MM.1S (cell line): ENCODE results near the gene MRPS27.

Experiments
- EZH2 ChIP-seq: fragments of 300-600 bp; sonication (generic); optimal IDR thresholded peaks from 2 replicates; pipeline ENCODE3; 2017; ENCODE audit warnings: low read depth, mild to moderate bottlenecking, antibody characterized with exemption, low read length, mixed read lengths
- EZH2phosphoT487 ChIP-seq: fragments of 300-600 bp; sonication (generic); IDR thresholded peaks from 2 replicates; pipeline ENCODE4 v1.6.1; 2018; ENCODE audit warnings: antibody characterized with exemption, low read length
- TF ChIP-seq, protein P1 (sequence below): fragments of 300-600 bp; sonication (generic); IDR thresholded peaks from 2 replicates; pipeline ENCODE4 v1.5.1; 2016; ENCODE audit warnings: antibody characterized with exemption, low read length, mixed read lengths

DNA sequence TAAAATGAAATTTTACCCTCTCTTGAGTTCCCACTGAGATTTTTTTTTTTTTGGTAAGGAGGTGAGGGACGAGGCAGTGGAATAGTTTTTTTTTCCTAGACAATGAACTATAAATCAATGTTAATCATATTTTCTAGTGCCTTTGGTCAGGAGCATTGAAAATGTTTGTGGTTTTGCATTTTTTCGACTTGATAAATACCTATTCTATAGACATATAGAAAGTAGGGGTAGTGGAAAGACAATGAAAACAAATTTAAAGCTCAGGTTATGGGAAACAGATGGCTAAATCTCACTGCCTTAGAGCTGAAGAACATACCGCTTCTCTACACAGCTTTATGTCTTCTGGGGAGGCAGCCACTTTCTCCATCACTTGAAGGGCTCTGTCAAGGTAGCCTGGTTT is 94.3 kb downstream of the MRPS27 start:
- TF ChIP-seq, protein P1, sequence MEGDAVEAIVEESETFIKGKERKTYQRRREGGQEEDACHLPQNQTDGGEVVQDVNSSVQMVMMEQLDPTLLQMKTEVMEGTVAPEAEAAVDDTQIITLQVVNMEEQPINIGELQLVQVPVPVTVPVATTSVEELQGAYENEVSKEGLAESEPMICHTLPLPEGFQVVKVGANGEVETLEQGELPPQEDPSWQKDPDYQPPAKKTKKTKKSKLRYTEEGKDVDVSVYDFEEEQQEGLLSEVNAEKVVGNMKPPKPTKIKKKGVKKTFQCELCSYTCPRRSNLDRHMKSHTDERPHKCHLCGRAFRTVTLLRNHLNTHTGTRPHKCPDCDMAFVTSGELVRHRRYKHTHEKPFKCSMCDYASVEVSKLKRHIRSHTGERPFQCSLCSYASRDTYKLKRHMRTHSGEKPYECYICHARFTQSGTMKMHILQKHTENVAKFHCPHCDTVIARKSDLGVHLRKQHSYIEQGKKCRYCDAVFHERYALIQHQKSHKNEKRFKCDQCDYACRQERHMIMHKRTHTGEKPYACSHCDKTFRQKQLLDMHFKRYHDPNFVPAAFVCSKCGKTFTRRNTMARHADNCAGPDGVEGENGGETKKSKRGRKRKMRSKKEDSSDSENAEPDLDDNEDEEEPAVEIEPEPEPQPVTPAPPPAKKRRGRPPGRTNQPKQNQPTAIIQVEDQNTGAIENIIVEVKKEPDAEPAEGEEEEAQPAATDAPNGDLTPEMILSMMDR: no peak
- TF ChIP-seq EZH2 (no peak), EZH2phosphoT487 (no peak)
